IPS-15b (cell line): ENCODE data around the gene TCEA2.
A peak's percentile ranks its signal among the peaks of the same experiment; 100 is the strongest.

Experiments
- H3K27me3 ChIP-seq: one replicate; pipeline ENCODE4 v1.6.1; 2013; ENCODE audit warnings: low read length; ENCODE audit not compliant: control insufficient read depth, insufficient read depth
- H3K36me3 ChIP-seq: one replicate; pipeline ENCODE4 v1.6.1; 2013; ENCODE audit warnings: low read length; ENCODE audit not compliant: control insufficient read depth, insufficient read depth
- H3K4me1 ChIP-seq: one replicate; pipeline ENCODE4 v1.6.1; 2013; ENCODE audit warnings: mild to moderate bottlenecking, low read length; ENCODE audit not compliant: control insufficient read depth, insufficient read depth
- H3K4me3 ChIP-seq: one replicate; pipeline ENCODE4 v1.5.1; 2013; ENCODE audit warnings: low read depth, low read length
- H3K9ac ChIP-seq: one replicate; pipeline ENCODE4 v1.6.1; 2013; ENCODE audit warnings: low read depth, mild to moderate bottlenecking, low read length
- H3K9me3 ChIP-seq: one replicate; pipeline ENCODE4 v1.6.1; 2013; ENCODE audit warnings: mild to moderate bottlenecking, low read length; ENCODE audit not compliant: control insufficient read depth, insufficient read depth

The TCEA2 gene

DNA sequence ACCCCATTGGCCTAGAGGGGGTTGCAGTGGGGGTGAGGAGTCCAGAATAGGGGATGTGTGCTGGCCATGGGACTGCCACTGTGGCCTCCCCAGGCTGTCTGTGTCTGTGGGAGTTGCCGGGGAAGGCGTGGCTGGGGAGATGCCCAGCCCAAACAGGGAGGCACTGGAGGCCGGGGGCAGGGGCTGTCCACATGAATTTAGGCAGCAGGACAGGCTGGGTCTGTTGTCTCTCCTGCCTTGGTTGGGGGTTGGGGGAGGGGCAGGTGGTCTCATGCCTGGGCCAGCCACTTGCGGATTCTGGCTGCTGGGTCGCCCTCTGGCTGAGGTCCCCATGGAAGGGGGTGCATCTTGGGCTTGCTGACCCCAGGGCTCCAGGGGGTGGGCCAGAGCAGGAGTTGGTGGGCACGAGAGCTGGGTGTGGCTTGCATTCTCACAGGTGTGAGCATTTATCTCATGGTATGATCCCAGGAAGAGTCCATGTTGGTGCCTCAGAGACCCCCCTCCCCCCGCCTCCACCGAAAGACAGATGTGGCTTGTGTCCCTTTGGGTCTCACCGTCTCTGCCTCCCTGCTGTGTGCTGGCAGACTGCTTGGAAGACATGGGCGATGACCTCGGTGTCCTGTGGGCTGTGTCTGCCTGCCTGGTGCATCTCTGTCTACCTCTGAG, 17.5 kb upstream of the TCEA2 start:
- Histone ChIP-seq H3K27me3 (peaks cover 73% of the 10 kb centered on the region), H3K4me3 (no peak overlapping the region), H3K4me1 (no peaks in the 10 kb centered on the region), H3K9me3 (no peaks in the 10 kb centered on the region), H3K36me3 (no peaks in the 10 kb centered on the region), H3K9ac (no peak overlapping the region)

- Histone ChIP-seq H3K4me3 (no peak overlapping the region), H3K4me1 (no peaks in the 10 kb centered on the region), H3K27me3 (peaks cover 61% of the 10 kb centered on the region)
These were observed 16.0 kb upstream of the TCEA2 start for GRCh38 chr20:64047046-64047389.

GRCh38 chr20:64047968-64048401, 15.0 kb upstream of the TCEA2 start:
- H3K4me1 ChIP-seq, result no peaks in the 10 kb centered on the region
- peaks cover 62% of the 10 kb centered on the region for H3K27me3 ChIP-seq
- H3K9me3 ChIP-seq, result no peaks in the 10 kb centered on the region
- peak overlapping the region; percentile 19 for H3K4me3 ChIP-seq
- no peak overlapping the region for H3K9ac ChIP-seq
- no peaks in the 10 kb centered on the region for H3K36me3 ChIP-seq

More at GRCh38 chr20:64047046-64047389, 16.0 kb upstream of the TCEA2 start:
- Histone ChIP-seq H3K9me3 (no peaks in the 10 kb centered on the region), H3K36me3 (no peaks in the 10 kb centered on the region), H3K9ac (no peak overlapping the region)

DNA sequence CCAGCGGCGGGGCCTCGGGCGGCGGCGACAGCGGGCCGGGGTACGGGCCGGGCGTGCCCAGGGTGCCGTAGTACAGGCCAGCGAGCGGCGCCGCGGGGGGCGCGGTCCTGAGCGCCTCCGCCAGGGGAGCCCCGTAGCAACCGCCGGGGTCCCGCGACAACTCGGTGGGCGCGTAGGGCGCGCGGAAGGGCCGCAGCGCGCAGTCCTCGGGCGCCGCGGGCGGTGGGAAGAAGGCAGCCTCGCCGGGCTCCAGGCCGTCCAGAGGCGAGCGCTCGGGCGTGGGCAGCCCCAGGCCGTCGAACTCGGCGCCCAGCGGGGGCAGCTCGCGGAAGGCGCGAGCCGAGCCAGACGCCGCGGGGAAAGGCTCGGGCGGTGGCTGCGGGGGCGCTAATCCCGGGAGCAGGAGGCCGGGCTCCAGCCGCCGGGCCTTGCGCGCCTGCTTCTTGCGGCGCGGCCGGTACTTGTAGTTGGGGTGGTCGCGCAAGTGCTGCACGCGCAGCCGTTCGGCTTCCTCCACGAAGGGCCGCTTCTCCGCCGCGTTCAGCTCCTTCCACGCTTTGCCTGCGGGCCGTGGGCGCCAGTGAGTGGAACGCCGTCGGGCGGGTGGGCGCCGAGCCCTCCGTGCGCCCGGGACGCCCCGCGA, 14.5 kb upstream of the TCEA2 start:
- Histone ChIP-seq H3K4me3 (peak overlapping the region; percentile 30), H3K9me3 (no peaks in the 10 kb centered on the region), H3K36me3 (no peaks in the 10 kb centered on the region), H3K4me1 (no peaks in the 10 kb centered on the region), H3K9ac (no peak overlapping the region), H3K27me3 (peaks cover 59% of the 10 kb centered on the region)

DNA sequence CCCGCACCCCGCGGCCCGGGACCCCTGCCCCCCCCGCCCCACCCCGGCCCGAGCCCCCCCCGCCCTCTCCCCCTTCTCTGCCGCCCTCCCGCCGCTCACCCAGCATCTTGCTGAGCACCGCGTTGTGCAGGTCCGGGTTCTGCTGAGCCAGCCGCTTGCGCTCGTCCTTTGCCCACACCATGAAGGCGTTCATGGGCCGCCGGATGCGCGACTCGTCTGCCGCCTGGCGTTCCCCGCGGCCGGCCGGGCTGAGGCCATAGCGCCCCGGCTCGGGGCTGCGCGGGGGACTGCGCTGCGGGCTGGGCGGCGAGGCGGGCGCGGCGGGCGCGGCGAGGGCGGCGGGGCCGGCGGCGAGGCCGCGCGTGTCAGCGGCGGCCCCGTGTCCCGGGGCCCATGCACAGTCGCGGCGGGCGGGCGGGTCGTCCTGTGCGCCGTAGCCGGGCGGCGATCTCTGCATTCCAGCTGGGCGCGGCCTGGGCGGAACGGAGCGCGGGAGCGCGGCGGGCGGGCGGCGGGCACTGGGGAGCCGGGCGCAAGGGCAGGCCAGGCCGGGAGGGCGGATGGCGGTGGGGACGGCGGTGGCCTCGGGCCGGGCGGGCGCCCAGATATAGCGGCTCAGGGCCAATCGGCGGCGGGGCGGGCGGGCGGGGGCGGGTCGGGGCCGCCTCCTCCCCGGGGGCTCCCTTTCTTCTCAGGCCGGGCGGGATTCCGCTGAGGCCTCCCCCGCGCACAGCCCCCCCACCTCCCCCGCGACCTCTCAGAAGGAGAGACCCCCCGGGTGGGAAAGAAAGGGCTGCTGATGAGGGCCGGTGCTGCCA, 13.7 kb upstream of the TCEA2 start, which contains the start of gene SOX18:
Gene SOX18, minus strand, starts transcription at position 580 of the 818 bp plus-strand sequence. Its CDS starts 123 bp downstream, at position 457.
- peak within 1 kb of the TSS; percentile 30 for H3K4me3 ChIP-seq
- peaks cover 53% of the 10 kb centered on the region for H3K27me3 ChIP-seq
- H3K9ac ChIP-seq, result no peak within 1 kb of the TSS
- no peaks in the 10 kb centered on the region for H3K9me3 ChIP-seq
- H3K36me3 ChIP-seq, result no peaks in the 10 kb centered on the region
- H3K4me1 ChIP-seq, result no peaks in the 10 kb centered on the region

DNA sequence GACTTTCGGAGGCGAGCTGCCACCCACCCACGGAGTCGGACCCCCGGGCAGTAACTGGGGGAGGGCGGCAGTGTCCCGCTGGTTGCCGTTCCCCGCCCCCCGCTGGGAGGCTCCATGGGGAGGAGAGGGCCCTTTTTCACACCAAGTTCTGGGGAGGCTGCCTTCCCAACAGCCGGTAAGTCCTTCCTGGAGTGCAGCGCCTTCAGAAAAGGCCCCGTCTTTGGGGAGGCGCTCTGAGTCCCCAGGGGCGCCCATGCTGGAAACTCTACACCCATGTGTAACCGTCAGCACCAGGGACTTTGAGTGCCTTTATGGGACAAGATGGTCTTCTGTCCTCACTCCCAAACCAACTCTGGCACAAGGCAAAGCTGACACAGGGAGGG, 13.1 kb upstream of the TCEA2 start:
- Histone ChIP-seq H3K4me3 (peak overlapping the region; percentile 8), H3K4me1 (no peaks in the 10 kb centered on the region), H3K9me3 (no peaks in the 10 kb centered on the region), H3K27me3 (peaks cover 50% of the 10 kb centered on the region), H3K9ac (no peak overlapping the region), H3K36me3 (no peaks in the 10 kb centered on the region)

DNA sequence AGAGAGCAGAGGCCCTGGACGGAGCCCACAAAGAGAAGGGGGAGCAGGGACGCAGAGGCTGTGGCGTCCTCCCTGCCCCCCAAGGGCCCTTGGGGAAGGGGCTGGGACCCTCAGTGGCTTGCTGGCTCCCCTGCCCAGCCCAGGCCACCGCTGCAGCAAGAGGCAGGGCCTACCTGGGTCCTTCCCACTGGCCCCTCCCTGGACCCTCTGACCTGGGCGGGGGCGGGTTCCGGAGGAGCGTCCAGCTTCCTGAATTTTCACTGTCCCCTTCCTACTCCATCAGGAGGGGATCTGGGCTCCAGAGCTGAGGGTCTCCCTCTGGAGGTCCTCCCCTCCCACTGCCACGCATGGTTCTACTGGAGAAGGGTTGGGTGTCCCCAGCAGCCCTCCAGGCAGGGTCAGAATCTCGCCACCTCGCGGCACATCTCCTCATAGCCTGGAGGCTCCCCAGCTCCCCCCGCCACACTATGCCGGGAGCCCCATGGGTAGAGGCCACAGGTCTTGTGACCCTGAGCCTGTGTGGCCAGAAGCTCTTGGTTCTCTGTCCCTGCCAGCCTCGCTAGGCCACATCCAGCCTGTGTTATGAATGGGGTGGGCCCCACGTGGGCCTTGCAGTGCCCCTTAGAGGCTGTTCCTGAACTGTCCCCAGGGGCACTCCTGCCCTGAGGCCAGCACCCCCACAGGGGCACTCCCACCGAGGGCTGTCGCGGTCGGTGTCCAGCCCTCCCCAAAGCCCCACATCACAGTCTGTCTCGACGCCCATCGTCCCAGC, 12.6 kb upstream of the TCEA2 start:
- no peak overlapping the region for H3K9ac ChIP-seq
- H3K27me3 ChIP-seq, result peaks cover 47% of the 10 kb centered on the region
- H3K4me1 ChIP-seq, result no peaks in the 10 kb centered on the region
- H3K9me3 ChIP-seq, result no peaks in the 10 kb centered on the region
- H3K36me3 ChIP-seq, result no peaks in the 10 kb centered on the region
- H3K4me3 ChIP-seq, result peak overlapping the region; percentile 8

DNA sequence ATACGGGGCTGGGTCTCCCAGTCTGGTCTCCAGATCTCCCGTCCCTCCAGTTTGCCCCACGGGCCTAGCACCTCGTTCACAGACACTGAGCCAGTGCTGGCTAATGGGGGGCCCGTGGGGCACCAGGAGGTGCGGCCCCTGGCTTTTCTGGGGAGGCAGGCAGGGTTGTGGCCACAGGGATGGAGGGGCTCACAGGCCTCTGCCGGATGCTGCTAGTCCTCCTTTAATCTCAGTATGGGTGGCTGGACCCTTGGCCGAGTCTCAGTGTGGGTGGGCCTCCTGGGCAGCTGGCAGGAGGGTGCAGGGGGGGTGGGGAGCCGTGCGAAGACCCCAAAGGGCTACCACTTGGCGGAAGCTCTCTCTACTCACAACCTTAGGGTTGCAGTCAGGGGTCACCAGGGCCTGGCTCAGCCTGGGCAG, 12.0 kb upstream of the TCEA2 start:
- Histone ChIP-seq H3K27me3 (peaks cover 41% of the 10 kb centered on the region), H3K9ac (no peak overlapping the region), H3K9me3 (no peaks in the 10 kb centered on the region), H3K36me3 (no peaks in the 10 kb centered on the region), H3K4me3 (no peak overlapping the region), H3K4me1 (no peaks in the 10 kb centered on the region)

- Histone ChIP-seq H3K27me3 (peaks cover 34% of the 10 kb centered on the region), H3K4me1 (no peaks in the 10 kb centered on the region), H3K4me3 (no peak overlapping the region), H3K9me3 (no peaks in the 10 kb centered on the region), H3K36me3 (no peaks in the 10 kb centered on the region), H3K9ac (no peak overlapping the region)
These were observed 11.3 kb upstream of the TCEA2 start for GRCh38 chr20:64051561-64052325.

DNA sequence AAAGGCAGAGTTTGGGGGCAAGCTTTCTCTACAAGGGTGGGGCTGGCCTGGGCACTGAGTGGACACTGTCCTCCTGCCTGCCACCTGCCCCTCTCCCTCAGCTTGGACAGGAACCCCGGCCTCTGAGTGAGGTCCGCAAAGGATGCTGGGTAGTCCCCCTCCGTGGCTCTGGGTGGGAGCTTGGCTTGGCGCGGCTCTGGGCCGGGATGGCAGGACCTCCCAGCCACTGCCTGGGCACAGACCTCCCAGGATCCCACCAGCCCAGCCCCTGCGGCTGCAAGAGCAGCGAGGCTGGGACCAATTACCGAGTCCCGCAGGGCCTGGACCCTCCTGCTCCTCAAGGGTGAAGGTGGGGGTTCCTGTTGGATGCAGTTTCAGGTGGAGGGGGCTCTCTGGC, 10.7 kb upstream of the TCEA2 start:
- H3K9ac ChIP-seq, result no peak overlapping the region
- peaks cover 30% of the 10 kb centered on the region for H3K27me3 ChIP-seq
- H3K4me3 ChIP-seq, result no peak overlapping the region
- no peaks in the 10 kb centered on the region for H3K9me3 ChIP-seq
- H3K4me1 ChIP-seq, result peaks cover 5% of the 10 kb centered on the region
- no peaks in the 10 kb centered on the region for H3K36me3 ChIP-seq
